HepG2 (cell line): Measurements from ENCODE around the gene CDC27.

Experiments used
- POLR2AphosphoS2 ChIP-seq: IDR thresholded peaks from 2 replicates; pipeline ENCODE4 v1.6.1; 2011; ENCODE audit warnings: low read depth, low read length, improper control_type of control experiment
- RAD21 ChIP-seq: fragments of 450-650 bp; formaldehyde crosslinking; IDR thresholded peaks from 2 replicates; pipeline ENCODE4 v1.5.0; 2020; ENCODE audit warnings: mild to moderate bottlenecking
- YEATS2 ChIP-seq: sonication (generic); formaldehyde crosslinking; IDR thresholded peaks from 2 replicates; pipeline ENCODE4 v1.4.0; 2020; ENCODE audit warnings: missing genetic modification reagents, borderline replicate concordance
- ZMAT3 ChIP-seq: sonication (generic); formaldehyde crosslinking; conservative IDR thresholded peaks from 2 replicates; pipeline ENCODE4 v1.7.0; 2021; ENCODE audit warnings: missing genetic modification reagents
- ZNF124 ChIP-seq: sonication (generic); formaldehyde crosslinking; IDR thresholded peaks from 2 replicates; pipeline ENCODE4 v1.4.0; 2020; ENCODE audit warnings: missing genetic modification reagents
- ZNF704 ChIP-seq: sonication (generic); formaldehyde crosslinking; IDR thresholded peaks from 2 replicates; pipeline ENCODE4 v1.8.1; 2023; ENCODE audit warnings: mild to moderate bottlenecking, inconsistent platforms, moderate library complexity, missing genetic modification reagents, borderline replicate concordance
- ZNF766 ChIP-seq: sonication (generic); formaldehyde crosslinking; IDR thresholded peaks from 2 replicates; pipeline ENCODE4 v1.5.0; 2020; ENCODE audit warnings: missing genetic modification reagents, borderline replicate concordance
- ZSCAN29 ChIP-seq: sonication (generic); formaldehyde crosslinking; conservative IDR thresholded peaks from 2 replicates; pipeline ENCODE4 v1.4.0; 2020; ENCODE audit warnings: mild to moderate bottlenecking, missing genetic modification reagents
- TF ChIP-seq, protein P1 (sequence below): sonication (generic); formaldehyde crosslinking; IDR thresholded peaks from 2 replicates; pipeline ENCODE4 v1.8.0; 2022; ENCODE audit warnings: mild to moderate bottlenecking, missing genetic modification reagents
- TF ChIP-seq, protein P2 (sequence below): sonication (generic); formaldehyde crosslinking; IDR thresholded peaks from 2 replicates; pipeline ENCODE4 v1.4.0; 2020; ENCODE audit warnings: mild to moderate bottlenecking, missing genetic modification reagents
- TF ChIP-seq, protein P3 (sequence below): sonication (generic); formaldehyde crosslinking; IDR thresholded peaks from 2 replicates; pipeline ENCODE4 v1.5.0; 2020; ENCODE audit warnings: mild to moderate bottlenecking, missing genetic modification reagents, moderate library complexity

DNA sequence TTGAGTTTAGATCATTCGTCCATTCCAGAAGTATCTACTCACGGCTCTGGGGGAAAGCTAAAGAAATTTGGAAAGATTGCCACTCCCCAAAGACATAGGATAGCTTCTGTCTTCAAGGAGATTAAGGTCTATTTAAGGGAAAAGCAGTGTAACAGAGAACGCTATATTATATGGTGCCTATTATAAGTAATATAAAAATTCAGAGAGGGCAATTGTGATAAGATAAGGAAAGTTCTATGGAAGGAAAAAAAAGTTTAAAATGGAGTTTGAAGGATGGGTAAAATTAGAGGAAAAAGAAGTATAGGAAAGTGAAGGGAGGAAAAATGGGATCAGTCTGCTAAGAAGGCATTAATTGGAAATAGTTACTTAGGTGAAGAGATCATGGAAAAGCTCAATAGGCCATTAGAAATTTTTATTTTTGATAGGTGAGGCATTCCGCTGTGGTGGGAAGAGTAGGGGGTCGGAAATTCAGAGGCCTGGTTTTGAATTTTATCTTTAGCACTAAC is 690 bp upstream of the CDC27 start:
- TF ChIP-seq, protein P1, sequence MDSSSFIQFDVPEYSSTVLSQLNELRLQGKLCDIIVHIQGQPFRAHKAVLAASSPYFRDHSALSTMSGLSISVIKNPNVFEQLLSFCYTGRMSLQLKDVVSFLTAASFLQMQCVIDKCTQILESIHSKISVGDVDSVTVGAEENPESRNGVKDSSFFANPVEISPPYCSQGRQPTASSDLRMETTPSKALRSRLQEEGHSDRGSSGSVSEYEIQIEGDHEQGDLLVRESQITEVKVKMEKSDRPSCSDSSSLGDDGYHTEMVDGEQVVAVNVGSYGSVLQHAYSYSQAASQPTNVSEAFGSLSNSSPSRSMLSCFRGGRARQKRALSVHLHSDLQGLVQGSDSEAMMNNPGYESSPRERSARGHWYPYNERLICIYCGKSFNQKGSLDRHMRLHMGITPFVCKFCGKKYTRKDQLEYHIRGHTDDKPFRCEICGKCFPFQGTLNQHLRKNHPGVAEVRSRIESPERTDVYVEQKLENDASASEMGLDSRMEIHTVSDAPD (CRISPR knock-in tag): no peak
- TF ChIP-seq, protein P2, sequence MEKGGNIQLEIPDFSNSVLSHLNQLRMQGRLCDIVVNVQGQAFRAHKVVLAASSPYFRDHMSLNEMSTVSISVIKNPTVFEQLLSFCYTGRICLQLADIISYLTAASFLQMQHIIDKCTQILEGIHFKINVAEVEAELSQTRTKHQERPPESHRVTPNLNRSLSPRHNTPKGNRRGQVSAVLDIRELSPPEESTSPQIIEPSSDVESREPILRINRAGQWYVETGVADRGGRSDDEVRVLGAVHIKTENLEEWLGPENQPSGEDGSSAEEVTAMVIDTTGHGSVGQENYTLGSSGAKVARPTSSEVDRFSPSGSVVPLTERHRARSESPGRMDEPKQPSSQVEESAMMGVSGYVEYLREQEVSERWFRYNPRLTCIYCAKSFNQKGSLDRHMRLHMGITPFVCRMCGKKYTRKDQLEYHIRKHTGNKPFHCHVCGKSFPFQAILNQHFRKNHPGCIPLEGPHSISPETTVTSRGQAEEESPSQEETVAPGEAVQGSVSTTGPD (CRISPR knock-in tag): no peak
- TF ChIP-seq RAD21 (CRISPR knock-in tag) (no peak), ZMAT3 (CRISPR knock-in tag) (no peak), ZNF704 (no peak), ZNF766 (CRISPR knock-in tag) (no peak), POLR2AphosphoS2 (no peak), ZNF124 (CRISPR knock-in tag) (no peak), ZSCAN29 (CRISPR knock-in tag) (no peak), YEATS2 (CRISPR knock-in tag) (no peak)
- TF ChIP-seq, protein P3, sequence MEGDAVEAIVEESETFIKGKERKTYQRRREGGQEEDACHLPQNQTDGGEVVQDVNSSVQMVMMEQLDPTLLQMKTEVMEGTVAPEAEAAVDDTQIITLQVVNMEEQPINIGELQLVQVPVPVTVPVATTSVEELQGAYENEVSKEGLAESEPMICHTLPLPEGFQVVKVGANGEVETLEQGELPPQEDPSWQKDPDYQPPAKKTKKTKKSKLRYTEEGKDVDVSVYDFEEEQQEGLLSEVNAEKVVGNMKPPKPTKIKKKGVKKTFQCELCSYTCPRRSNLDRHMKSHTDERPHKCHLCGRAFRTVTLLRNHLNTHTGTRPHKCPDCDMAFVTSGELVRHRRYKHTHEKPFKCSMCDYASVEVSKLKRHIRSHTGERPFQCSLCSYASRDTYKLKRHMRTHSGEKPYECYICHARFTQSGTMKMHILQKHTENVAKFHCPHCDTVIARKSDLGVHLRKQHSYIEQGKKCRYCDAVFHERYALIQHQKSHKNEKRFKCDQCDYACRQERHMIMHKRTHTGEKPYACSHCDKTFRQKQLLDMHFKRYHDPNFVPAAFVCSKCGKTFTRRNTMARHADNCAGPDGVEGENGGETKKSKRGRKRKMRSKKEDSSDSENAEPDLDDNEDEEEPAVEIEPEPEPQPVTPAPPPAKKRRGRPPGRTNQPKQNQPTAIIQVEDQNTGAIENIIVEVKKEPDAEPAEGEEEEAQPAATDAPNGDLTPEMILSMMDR (CRISPR knock-in tag): no peak
